Hippocampal formation (tissue), 2 donors: Measurements from ENCODE around the gene MLH3.
A peak's percentile ranks its signal among the peaks of the same experiment; 100 is the strongest.
"Not testable (repeated sequence)": the region's sequence is repeated elsewhere in the genome, so short reads cannot be mapped to it uniquely, and the experiment has no call there.

ENCODE experiments used
- DNase-seq, 2 donors: peaks; one replicate each; lab custom pipeline; 2025; lab: John Stamatoyannopoulos, UW

Gene MLH3

DNA sequence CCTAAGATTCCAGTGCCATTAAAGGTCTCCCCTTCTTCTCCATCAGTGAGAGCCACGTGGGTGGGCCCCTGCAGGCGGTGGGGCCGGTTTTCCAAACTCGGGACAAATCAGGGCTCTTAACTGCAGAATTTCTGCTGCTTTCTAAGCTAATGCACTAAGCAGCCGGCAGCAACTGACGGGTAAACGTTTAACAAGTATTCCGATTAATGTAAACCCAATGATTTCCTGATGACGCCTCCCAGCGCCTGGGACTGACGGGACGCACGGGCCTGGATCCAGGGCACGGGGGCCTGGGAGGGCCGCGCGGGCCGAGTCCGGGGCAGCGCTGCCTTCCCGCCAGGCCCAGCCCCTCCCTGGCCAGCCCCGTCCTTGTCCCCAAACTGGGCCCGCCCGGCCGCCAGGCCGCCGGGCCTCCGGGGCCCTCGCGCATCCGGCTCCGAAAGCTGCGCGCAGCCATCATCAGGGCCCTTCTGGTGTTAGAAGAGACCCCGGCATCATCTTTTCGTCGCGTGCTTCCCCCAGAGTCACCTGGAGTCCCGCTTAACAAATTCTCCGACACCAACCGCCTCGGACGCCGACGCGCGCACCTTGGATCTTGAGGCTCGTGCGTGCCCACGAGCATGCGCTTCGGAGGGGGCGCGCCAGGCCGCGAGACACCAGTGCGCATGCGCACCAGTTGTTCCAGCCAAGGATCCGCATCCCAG lies at the start of gene MLH3:
Gene MLH3 (minus strand): TSS at position 616 of the 704 bp plus-strand sequence. CDS start 1,812 bp downstream, outside the sequence.
- DNase-seq: peak; percentile 63 to 70

DNA sequence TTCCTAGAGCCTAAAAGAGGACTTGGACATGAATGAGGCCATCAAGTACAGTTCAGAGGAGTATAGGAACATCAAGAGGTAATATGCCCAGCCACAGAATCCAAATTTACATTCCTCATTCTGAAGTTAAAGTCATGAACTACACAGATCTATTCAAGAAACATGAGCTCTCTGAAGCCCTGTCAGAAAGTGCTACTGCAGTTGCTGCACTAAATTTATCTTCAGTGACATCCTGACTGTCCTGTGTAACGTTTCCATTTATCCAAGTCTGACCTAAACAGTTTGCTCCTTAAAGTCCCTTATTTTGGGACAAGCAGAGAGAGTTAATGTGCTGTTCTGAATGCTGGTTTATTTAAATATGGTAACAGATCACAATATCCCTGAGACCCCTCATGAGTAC lies 47.4 kb upstream of the MLH3 start:
- no peak for DNase-seq

DNA sequence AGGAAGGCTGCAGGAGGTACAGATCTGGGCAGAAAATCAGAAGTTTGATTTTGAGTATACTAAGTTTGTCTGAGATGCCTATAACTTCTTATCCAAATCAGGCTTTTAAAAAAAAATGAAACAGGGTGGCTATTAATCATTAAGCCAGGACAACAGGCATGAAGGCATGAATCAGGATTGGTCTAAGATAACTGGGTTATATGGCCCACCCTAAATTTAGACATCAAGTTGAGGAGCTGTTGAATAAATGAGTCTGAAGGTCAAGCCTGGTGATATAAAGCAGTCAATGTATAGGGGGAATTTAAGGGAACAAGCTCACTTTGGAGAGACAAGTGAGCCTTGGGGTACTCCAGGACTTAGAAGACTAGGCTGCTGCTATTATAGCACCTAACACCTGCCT lies 46.9 kb upstream of the MLH3 start:
- no peak for DNase-seq

DNA sequence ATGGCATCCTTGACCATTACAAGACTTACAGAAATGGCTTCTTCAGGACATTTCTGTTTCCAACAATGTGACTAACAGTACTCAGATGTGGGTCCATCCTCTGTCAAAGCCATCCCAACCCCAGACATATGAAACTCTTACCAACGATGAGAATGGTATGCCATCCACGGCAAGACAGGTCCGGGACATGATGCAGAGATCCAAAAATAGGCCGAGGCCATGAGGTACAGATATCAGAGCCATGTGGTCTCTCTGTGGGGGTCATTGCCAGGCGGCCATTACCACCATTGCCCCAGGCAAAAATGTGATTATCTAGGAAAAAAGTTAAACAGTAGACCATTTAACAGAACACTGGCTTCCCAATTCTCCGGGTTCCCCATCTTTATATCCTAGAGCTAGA lies 45.7 kb upstream of the MLH3 start:
- DNase-seq: no peak

DNA sequence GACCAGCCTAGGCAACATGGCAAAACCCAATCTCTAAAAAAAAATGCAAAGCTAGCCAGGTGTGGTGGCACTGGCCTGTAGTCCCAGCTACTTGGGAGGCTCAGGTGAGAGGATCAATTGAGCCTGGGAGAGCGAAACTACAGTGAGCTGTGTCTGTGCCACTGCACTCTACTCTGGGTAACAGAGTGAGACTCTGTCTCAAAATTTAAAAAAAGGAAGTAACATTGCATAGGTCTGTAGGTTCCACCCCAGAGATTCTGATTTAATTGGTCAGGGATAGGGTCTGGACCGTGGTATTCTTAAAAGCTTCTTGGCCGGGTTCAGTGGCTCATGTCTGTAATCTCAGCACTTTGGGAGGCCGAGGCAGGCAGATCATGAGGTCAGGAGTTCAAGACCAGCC lies 44.4 kb upstream of the MLH3 start:
- DNase-seq: no peak

DNA sequence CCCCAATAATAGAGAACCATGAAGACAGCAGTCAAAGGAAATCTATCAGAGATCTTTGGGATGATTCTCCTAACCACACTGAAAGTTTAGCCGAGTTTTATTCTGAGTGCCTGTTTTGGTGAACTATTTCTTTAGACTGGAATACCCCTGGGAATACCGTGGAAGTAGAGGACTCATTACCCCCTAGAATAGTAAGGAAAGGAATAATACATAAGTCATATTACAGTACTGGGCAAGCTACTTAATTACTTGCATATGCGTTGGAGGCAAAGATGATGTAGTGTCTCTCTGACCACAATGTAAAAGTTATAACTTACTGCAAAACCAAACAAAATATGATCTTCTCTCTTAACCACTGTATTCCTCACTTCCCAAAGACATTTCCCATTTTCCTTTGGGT lies 43.6 kb upstream of the MLH3 start:
- no peak for DNase-seq

DNA sequence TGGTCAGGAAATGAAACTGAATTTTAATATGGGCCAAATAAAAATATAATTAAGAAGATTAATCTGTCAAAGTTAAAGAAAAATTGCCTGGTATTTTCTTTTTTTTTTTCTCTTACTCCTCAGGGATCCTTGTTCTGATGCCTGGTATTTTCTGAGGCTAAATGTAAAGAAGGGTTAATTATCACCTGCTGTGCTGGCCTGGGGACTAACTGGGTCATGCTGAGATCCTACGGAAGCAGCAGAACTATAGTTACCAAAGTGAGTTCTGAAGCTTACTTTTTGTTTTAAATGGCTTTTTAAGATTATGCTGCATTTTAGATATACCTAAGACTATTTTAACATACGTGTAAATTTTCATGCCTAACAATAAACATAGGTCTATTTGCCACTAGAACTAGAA lies 41.4 kb upstream of the MLH3 start:
- no peak for DNase-seq

DNA sequence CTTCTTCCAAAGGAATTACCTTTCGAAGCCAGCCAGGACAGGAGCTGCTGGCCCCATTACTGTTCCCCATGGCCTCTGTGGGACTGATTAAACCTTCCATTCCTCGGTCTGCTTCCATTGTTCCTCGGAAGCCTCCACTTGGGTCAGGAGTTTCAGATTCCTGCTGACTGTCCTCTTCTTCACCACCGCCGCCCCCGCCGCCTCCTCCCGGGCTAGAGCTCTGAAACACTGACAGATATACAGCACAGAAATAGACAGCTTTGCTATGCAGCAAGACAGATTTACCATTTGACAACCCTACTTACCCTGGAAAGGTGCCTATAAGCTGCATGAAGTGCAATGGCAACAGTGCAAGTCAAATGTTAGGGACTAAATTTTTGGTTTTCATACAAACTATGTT lies 40.0 kb upstream of the MLH3 start:
- DNase-seq: no peak

DNA sequence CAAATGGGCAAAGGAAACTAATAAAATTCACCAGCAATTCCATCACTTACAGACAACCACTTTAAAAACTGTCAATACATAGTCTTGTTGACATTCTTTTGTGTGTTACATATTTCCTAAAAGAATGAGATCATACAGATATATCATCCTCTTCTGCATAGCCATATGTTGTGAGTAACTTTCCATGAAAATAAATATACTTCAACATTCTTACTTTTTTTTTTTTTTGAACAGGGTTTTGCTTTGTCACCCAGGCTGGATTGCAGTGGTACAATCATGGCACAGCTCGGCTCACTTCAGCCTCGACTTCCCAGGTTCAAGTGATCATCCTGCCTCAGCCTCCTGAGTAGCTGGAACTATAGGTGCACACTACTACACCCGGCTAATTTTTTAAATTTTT lies 39.1 kb upstream of the MLH3 start:
- DNase-seq: no peak

DNA sequence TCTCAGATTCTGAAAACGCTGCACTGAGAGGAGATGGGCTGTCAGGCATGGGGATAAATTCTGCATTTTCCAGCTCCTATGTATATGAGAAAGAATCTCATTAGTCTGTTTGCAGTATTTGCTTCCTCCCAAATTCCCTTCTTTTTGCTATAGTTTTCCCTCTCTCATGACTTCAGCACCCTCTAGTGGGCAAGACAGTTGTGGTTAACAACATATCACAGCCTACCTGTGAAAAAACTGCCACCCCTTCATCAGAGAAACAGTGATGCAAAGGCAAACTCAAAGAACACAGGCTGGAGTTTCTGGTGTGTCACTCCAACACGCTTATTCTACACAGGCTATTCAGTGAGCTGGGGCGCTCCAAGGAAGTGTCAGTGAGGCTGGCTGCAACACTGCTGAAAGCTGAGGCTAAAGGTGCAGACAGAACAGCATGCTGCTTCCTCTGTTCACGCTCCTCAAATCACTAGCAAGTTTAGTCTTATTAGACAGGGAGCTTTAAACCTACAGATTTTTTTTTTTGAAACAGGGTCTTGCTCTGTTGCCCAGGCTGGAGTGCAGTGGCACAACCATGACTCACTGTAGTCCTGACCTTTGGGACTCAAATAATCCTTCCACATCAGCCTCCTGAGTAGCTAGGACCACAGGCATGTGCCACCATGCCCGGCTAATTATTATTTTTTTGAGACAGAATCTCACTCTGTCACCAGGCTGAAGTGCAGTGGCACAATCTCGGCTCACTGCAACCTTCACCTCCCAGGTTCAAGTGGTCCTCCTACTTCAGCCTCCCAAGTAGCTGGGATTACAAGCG lies 37.5 kb upstream of the MLH3 start:
- peak; percentile 16 to 56 for DNase-seq

DNA sequence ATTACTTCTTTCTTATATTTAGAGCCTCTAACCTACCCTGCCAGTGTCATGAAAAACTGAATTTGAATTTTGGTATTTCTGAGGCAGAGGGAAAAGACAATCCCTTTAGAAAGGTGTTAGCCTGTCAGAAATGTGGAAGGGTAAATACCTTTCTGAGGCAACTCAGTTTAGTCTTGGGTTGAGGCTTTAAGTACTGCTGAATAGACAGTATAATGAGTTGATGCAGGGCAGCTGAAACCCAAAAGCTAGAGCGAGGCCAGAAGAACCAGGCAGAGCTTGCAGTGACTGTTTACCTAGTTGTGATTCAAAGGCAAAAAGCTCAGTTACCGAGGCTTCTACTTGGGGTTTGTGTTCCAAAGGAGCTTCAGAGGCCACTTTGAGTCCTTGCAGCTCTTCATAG lies 36.9 kb upstream of the MLH3 start:
- no peak for DNase-seq

DNA sequence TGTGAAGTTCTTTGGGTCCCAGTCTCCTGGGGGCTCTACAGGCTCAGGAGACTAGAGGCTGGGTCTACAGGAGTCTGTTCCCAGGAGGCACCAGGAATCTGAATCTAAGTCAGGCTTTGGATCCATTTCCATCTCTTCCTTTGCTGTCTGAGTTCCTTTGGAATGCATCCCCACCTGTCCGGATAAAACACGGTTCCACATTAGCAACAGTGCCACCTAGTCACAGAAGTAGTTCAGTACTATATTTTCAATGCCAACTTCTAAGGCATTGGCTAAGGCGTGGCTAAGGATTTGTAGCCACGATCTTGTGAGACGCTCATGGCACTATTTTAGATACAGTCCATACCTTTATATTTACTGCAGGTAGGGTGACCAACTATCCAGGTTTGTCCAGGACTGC lies 33.2 kb upstream of the MLH3 start:
- no peak for DNase-seq

DNA sequence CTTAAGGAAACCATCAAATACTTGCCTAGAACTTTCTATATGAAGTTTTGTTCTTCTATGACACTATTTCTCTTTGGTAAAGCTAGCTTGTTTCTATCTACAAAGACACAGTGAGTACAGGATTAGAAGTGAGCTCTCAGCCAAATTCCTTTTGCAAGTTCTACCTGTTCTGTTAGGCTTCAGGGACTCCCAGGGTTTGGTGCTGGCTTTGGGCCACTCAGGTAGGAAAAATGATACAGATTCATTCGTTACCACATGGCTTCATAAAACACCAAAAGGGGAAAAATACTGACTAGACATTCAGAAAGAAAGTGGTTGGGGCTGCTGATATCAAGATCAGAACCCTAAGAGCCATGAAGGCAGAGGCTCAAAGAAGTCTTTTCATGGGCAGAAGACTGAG lies 32.0 kb upstream of the MLH3 start:
- DNase-seq: no peak

DNA sequence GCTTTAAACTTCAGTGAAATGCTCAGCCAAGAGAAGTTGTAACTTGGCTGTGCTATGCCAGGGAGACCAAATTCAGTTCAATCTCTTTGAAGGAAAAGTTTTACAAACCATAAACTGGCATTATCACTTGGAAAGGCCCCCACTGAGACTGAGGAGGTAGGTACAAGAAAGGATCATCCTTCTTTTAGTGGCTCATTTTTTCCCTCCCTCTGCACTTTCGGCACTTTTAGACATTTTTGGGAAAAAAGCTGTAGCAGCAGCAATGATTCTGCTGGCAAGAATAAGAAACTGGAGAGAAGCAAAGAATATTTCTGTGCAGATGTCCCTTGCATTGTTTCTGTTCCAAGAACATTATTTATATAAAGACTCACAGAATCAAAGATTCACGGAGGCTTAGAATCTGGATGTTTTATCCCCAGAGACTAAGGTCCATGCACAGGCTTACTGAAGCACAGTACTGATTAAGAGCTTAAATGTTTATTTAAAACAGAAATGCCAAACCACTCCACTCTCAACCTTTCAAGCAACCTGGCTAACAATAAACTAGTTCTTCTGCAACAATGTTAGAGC lies 30.5 kb upstream of the MLH3 start:
- no peak for DNase-seq

DNA sequence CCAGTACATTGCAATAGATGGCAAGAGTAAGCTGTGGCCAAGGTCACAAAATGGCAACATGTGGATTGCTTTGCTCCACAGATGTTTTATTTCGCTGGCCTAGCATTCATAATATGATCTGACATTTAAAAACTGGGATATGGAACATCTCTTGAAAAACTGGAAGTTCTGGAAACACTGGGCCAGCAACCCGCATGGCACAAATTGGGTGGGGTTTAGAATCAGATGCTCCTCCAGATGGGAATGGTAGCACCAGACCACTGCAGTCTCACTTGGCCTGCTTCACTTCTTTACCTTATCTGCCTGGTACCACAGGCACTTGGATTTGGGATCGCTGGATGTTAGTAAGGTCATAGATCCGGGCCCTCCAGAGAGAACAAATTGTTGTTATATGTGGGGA lies 28.3 kb upstream of the MLH3 start:
- no peak for DNase-seq

DNA sequence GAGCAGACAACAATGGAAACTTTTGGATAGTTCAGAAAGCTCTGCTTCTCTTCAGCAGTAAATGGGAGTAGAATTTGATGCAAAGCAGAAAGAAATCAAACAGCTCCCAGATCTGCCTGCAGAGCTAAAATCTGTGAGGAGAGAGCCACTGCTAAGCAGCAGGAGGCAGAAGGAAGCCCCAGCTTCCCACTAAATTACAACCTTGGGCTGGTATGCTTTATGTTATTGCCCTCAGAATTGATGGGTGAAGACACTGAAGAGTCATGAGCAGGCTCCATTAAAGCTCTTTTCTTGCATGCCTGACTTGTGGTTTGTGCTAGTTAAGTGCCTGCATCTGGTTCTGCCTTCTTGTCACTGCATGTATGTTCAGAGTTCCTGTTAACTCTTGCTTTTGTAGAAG lies 26.5 kb upstream of the MLH3 start:
- no peak for DNase-seq

DNA sequence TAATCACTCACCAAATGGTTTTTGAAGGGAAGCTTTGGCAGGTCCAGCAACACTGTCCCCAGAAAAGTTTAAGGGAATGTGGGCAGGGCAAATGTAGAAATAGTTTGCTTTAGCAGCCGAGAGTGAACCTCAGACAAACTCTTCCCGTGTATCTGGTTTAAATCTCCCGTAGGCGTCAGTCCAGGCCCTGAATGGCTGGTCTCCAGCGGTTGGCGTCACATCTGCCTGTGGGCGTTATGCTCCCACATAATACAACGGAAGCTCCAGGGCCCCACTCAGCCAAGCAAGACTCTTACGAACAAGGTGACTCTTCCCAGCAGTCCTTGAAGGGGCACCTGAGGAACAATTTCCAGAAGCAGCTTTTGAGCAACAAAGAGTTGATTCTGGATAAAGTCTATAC lies 19.1 kb upstream of the MLH3 start:
- DNase-seq: no peak

DNA sequence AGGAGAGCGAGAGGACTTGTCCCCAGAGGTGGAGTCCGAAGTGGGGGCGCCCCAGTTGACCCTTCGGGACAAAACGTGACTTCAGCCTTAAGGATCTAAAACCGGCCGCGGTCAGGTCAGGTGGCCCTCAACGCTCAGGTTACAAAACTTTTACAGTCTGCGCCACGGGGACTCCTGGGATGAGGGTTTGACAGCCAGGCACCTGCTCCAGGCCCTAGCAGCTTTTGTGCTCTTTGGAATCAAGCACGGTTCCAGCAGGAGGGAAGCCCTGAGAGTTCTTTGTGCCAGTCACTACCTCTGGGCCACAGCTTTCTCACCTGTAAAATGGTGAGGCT lies 18.5 kb upstream of the MLH3 start:
- DNase-seq: no peak

DNA sequence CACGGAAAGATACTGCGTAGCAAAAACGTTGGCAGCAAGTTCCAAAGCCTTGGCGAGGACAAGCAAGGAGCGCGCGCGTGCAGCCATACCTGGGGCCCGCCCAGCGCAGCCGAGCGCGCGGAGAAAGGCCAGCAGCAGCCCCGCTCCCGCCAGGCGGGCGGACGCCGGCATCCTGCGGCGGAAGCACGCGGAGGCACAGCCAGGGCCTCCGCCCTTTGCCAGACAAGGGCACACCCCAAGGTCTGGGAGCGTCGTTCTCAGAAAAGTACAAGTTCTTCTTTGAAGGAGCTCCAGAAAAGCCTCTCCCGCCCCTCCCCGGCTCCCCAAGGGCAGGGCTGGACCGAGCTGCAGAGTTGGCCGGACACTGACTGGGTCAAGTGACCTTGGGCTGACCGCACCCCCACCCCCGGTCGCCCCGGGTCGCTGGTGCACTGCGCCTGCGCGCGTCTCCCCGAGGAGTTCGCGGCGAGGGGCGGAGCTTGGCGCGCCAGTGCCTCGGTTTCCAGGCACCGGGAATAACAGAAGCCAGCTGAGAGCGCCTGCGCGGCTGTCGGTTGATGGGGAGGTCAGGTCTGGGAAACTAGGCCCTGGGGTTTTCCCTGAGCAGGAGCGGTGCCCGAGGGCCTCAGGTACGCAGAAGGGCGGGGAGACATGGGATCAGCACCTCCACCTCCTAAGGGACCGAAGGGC lies 18.0 kb upstream of the MLH3 start, which contains the start of gene ZC2HC1C:
Gene ZC2HC1C (plus strand): TSS at position 521 of the 690 bp plus-strand sequence. CDS start 933 bp downstream, outside the sequence.
- peak; percentile 84 to 94 for DNase-seq

DNA sequence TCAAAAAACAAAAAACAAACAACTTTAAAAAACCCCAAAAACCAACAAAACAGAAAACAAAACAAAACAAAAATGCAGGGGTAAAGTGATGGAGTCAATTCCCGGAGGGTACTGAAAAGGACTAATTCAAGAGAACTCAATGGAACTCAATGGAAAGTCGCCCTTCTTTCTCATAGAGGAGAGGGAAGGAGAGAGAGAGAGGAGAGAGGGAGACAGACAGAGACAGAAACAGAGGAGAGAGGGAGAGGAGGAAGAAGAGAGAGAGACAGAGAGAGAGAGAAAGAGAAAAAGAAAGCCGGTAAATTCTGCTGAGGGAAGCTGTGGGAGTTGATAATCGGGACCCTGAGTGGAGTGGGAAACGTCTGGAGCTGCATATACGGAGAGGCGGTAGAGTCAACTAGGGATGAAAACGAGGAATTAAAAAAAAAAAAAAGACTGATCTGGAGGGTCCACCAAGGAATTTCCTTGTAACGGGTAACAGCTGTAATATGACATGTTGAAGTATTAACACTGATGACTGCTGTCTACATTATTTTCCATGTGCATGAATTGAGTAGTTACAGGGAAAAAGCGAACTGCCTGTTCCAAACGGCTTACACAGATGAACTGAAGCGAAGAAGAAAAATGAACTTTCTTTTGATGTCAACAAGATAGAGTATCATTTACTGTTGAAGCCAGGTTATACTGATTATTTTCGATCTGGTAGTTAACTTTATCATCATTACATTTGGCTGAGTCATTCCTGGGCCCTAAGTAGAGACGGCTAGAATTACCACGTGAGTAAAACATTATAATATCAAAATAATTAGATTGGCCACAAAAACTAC lies 17.2 kb upstream of the MLH3 start:
- peak in 1 of 2 donors; percentile 28 for DNase-seq

DNA sequence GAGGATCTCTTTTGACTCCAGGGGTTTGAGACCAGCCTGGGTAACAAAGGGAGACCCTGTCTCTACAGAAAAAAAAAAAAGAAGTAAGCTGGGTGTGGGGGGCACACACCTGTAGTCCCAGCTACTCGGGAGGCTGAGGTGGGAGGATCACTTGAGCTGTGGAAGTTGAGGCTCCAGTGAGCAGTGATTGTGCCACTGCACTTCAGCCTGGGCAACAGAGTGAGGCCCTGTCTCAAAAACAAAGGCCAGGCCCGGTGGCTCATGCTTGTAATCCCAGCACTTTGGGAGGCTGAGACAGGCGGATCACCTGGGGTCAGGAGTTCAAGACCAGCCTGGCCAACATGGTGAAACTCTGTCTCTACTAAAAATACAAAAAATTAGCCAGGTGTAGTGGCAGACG lies 16.5 kb upstream of the MLH3 start:
- not testable (repeated sequence) for DNase-seq

DNA sequence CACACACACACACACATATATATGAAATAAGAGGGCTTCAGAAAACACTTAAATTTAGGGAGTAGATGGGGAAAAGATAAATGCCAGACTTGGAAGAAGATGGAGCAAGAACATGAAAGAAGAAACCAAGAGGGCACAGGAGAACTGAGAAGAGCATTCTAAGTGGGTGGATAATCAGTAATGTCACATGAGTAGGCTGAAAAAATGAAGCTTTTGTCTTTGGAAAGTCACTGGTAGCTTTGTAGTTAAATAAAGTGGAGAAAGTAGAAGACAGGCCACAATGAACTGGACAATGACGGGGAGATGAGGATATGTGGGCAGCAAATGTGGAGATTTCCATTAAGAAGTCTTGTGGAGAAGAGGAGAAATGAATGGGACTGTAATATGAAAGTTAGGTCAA lies 15.9 kb upstream of the MLH3 start:
- no peak for DNase-seq
